Measurements from ENCODE around the gene IQCM.

IQCM gene

GRCh38 chr4:149708513-149709130 is 107.0 kb downstream of the IQCM start:
- DNase-seq = no peak

- no peak for DNase-seq
These were observed 107.8 kb downstream of the IQCM start for GRCh38 chr4:149707862-149708261.

GRCh38 chr4:149706942-149707341 is 108.7 kb downstream of the IQCM start:
- no peak for DNase-seq

DNA sequence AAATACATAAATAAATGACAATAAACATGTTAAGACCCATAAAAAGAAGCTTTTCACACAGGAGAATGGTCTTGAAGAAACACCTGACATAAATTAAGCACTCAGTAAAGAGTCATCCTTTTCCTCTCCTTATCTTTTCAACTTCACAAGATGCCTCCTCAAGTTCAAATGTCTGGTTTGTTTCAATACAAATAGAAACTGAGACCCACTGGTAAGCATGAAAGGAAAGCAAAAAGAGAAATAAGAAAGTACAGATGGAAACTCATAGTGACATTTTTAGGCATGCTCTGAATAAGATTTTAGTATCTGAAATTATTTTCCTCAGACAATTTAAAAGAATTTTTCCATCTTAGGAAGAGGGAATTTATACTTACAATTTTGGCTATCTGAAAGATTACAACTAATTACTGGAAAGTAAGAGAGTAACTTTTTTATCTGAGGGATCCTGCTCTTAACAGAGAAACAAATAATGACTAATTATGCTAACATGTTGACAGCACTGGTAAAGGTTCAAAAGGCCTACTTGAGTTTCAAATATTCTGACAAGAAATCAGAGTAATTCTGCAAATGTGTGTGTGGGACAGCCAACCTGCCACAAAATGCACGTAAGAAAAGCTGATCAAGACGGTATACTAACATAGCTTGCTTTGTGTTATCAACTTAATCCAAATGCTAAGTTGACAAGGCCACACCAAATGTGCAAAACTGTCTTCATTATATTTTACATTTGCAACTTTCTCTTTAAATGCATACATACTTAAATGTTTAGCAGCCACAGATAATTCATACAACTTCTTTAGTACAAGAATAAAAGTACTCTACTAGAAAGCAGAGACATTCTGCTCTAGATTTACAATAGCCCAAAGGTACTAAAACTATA is 113.0 kb downstream of the IQCM start:
- no peak for DNase-seq

DNA sequence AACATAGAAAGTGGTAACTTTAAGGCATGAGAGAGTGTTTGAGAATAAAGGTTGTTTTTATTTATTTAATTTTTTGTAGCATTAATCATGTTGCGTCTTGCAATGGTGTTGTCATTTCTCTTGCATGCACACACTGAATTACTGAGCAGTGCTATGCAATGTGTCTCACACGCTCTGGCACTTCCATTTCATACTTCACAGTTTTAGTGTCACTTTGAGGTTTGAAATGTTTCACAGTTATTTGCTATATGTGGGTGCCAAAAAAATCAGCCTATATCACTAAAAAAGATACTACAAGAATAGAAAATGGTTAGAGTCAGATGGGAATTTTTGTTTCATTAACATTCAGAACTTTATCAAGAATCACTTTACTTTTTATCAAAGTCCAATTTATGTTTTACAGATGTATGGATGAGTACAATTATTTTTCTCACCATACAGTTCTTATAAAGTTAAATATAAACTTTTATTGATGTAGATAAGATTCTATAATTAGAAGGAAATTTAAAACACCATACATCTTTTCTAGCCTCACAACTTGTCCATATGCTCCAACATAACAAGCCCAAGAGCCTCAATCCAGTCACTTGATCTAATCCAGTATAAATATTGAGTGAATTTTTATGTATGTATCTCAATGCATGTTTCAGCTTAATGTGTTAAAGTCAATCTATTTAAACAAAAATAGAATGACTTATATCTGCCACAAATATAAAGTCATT is 114.0 kb downstream of the IQCM start:
- no peak for DNase-seq

DNA sequence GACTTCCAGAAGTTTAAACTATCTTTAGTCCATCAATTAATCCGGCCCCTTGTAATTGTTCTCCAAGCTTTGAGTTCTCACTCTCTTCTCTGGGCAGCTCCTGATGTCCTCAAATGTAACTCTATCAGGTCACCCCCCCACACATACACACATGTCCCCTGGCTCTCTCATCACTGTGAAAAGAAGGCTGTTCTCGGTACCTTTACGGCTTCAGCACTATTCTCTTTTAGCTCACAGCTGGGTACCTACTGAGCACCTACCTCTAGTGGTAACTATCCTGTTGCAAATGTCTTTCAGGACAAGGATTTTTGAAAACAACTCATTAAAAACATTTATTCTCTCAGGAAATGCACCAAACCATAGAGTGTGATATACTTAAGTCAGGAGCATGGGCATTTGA is 115.4 kb downstream of the IQCM start:
- DNase-seq = no peak

DNA sequence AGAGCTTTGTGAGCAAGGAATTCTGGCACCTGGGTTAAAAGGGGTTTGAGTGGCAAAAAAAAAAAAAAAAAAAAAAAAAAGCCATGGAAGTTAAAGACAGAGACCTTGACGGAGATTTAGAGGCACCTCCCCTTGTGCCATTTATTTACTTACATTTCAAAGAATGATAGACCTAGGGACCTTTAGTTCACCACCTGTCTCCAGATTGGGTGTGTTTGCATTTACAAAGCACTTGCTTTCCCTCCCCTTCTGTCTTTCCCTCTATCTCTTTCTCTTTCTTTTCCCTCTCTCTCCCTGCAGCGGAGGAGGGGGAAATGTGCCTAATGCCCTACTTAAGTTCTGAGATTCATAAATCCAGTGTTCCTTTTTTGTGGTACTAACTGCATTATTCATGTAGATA is 116.0 kb downstream of the IQCM start:
- no peak for DNase-seq

- DNase-seq = no peak
These were observed 124.9 kb downstream of the IQCM start for GRCh38 chr4:149690726-149691125.

DNA sequence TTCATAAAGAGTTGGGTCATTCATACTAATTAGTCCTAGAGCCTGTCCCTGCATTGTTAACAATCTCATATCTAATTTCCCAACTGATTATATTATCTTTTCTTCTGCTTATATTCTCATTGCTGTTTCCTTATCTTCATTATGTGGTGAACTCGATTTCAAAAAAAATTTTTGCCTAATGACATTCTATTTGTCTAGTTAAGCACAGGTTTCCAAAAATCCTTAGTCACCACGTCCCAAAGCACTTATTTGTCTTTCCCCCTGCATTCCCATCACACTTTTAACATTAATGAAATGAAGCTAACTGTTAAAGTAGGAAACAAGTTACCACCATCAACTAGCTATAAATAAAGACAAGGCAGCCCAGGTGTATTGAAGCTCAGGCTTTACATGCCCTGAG is 131.1 kb downstream of the IQCM start:
- no peak for DNase-seq

- no peak for DNase-seq
These were observed 139.6 kb downstream of the IQCM start for GRCh38 chr4:149676076-149676475.

GRCh38 chr4:149645790-149646189 is 169.9 kb downstream of the IQCM start:
- no peak for DNase-seq

GRCh38 chr4:149638073-149638472 is 177.6 kb downstream of the IQCM start:
- DNase-seq = no peak

- no peak for DNase-seq
These were observed 181.3 kb downstream of the IQCM start for GRCh38 chr4:149634368-149634767.

DNA sequence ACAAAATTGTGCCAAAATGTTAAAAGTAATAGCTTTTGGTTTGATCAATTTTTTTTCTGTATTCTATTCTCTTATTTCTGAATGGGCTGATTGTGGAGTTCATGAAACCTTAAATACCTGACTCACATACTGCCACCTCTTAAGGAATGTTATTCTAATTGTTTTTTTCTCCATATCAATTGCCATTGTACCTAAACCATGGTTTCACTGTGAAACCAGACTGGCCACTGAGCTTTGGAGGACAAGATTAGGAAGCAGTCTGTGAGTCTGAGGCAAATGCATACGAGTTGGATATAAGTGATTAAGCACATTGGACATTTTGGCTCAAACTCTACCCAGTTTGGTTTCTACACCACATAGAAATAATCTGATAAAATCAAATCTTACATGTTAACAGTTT is 184.0 kb downstream of the IQCM start:
- DNase-seq = no peak

GRCh38 chr4:149630064-149630463 is 185.6 kb downstream of the IQCM start:
- DNase-seq = no peak

DNA sequence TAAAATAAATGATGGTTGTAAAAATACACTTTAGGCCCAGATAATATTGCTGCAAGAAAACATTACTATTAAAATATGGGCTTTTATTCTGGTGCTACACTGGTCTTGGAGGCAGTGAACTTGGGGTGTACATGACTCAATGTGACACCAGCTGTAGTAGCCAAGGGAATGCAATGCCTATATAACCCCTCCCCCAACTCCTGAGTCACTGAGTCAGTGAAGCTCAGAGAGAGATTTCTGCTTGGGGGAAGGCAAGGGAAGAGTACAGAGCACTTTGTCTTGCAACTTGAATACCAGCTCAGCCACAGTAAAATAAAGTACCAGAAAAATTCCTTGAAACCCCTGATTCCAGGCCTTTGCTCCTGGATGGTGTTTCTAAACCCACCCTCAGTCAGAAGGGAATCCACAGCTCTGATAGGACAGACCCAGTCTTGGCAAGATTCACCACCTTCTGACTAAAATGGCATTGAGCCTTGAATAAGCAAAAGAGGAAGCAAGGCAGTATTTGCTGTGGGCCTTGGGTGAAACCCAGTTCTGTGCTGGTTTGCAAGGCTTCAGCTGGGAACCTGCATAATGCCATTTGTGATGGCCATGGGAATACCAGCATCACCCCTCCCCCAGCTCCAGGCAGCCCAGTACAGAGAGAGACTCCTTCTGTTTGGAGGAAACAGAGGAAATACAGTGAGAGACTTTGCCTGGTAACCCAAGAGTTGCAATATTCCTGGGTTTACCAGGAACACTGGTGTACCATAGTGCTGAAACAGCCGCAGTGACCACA is 209.9 kb downstream of the IQCM start:
- no peak for DNase-seq

DNA sequence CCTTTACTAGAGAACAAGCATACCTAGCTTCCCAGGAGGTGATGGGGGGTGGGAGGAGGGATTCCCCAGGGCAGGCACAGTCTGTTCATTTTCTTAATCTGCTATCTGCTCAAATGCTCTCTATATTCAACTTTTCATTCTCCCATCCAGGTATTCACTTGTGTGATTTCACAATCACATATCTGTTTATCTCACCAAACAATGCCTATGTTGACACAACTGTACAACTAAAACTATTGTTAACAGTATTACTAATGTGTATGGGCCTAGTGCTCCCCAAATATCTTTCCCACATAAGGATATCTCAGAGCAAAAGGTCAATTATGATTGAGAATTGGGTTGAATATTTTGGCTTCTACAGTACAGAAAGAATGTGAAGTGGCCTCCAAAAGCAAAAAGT is 210.8 kb downstream of the IQCM start:
- DNase-seq = no peak

DNA sequence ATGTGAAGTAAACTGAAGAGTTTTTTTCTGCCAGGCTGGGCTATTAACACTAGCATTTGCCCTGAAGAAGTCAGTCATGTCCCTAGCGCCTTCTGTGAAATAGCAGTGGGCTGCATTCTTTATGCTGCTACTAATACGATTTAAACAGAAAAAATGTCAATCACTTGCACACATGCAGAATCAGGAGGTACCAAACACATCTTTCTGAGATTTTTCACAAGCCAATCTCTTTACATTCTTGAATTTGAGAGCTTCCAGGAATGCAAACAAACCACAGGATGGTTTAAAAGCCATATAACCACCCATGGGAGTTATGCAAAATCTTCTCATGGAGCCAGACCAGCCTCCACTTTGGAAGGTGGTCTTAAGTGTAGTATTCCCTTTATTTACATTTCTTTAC is 220.1 kb downstream of the IQCM start:
- no peak for DNase-seq

DNA sequence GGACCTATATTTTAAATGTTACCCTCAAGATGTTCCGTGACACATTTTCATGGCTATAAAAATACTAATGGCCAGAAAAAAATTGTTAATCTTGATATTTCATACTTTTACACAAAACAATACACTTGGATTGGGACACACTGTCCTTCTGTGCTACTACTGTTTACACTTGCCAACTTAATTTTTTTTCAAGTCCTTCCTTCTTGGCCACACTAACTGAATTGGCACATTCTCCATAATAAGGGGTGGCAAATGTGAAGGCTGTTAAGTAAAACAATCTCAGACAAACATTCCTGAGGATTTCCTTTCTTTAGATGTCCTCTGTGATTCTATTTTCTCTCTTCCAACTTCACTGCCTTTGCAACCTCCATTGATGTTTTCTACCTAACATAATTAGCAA is 225.8 kb downstream of the IQCM start:
- no peak for DNase-seq

DNA sequence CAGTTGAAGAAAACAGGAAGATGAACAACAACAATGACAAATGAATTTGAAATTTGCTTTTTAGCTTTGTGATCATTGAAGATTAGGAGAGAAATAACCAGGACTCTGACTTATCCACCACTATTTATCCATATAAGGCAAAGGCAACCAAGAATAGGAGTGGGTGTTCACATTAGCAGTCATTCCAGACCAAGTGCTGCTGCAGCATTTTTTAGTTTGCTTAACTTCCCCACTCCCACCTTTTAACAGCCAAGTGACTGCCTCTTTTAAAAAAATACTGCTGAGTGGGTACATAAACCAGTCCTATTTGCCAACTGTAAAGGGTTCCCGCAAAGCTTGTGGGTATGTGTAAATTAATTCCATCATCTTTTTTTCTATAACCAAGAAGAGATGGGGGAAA is 230.9 kb downstream of the IQCM start:
- no peak for DNase-seq

DNA sequence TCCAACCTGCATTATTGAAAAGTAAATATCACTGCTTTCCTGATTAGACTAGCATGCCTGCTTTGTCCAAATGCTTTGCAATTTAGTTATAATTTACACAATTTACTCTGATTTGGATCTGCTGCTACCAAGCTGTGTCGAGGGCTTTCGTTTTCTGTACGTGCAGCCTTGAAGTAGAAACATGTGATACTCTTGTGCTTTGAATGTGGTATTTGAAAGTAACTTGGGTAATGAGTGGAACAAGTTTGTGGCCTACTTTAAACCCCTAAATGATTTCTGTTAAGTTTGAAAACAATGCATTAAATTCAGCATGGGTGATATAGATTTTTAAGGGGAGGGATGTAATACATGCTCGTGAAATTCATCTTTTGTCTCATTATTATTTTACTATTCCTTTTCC is 240.7 kb downstream of the IQCM start:
- DNase-seq = no peak

GRCh38 chr4:149572716-149573115 is 242.9 kb downstream of the IQCM start:
- DNase-seq = no peak

- no peak for DNase-seq
These were observed 259.8 kb downstream of the IQCM start for GRCh38 chr4:149555799-149556198.

Data from DMS 273 treated with DMSO at 0.1 percent for 48 hours (cell line).